Measurements from ENCODE around the gene CALCR. TPM values are rescaled to one million over a fixed set of nuclear protein-coding genes. Genes with fewer than 3 reads are reported as not detected.

CALCR gene
- total and polyA plus RNA-seq, 4 donors, result 0.04 to 0.20 (median 0.09) TPM

- no peak overlapping the region for H3K4me3 ChIP-seq
- H3K27ac ChIP-seq (ENCODE audit: low read depth in 1 of 2, low read length in 1 of 2), result no peak overlapping the region
- DNase-seq (no peak), ATAC-seq (ENCODE audit: insufficient read depth, low FRiP score) (no peak)
- H3K36me3 ChIP-seq (ENCODE audit: control insufficient read depth in 4 of 4, insufficient read depth in 4 of 4, low read length in 4 of 4), result no peaks in the 10 kb centered on the region
- H3K27me3 ChIP-seq (ENCODE audit: control insufficient read depth in 3 of 3, insufficient read depth in 3 of 3, low read length in 2 of 3), result no peaks in the 10 kb centered on the region
- TF ChIP-seq, protein P1, sequence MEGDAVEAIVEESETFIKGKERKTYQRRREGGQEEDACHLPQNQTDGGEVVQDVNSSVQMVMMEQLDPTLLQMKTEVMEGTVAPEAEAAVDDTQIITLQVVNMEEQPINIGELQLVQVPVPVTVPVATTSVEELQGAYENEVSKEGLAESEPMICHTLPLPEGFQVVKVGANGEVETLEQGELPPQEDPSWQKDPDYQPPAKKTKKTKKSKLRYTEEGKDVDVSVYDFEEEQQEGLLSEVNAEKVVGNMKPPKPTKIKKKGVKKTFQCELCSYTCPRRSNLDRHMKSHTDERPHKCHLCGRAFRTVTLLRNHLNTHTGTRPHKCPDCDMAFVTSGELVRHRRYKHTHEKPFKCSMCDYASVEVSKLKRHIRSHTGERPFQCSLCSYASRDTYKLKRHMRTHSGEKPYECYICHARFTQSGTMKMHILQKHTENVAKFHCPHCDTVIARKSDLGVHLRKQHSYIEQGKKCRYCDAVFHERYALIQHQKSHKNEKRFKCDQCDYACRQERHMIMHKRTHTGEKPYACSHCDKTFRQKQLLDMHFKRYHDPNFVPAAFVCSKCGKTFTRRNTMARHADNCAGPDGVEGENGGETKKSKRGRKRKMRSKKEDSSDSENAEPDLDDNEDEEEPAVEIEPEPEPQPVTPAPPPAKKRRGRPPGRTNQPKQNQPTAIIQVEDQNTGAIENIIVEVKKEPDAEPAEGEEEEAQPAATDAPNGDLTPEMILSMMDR (IDR thresholded peaks at IDR 0.05; ENCODE audit: control extremely low read depth, extremely low read depth), result no peak
- H3K4me1 ChIP-seq (ENCODE audit: control insufficient read depth in 5 of 5, insufficient read depth in 5 of 5, low read length in 5 of 5), result no peaks in the 10 kb centered on the region
- H3K9me3 ChIP-seq (ENCODE audit: control insufficient read depth in 4 of 4, insufficient read depth in 3 of 4, low read length in 3 of 4), result no peaks in the 10 kb centered on the region
- H3K9ac ChIP-seq (ENCODE audit: insufficient read depth in 1 of 2, low read length in 2 of 2), result no peak overlapping the region
These were observed 198.9 kb downstream of the CALCR start for GRCh38 chr7:93375603-93376002.

Small RNA genes lying within 50 kb of the gene (small RNA-seq; reads per million reads assigned to genes)
- 1.3 reads per million, percentile 86 among the genes with 10 or more reads in this experiment for gene MIR489 (ENCODE audit: low replicate concordance)
- 0.89 reads per million, percentile 79 among the genes with 10 or more reads in this experiment for gene MIR653 (ENCODE audit: low replicate concordance)

Data from lung (tissue), 13 donors.